ENCODE results near the gene WDFY4. TPM values are rescaled to one million over a fixed set of nuclear protein-coding genes. Genes with fewer than 3 reads are reported as not detected.

Gene WDFY4
- total RNA-seq, 1 donor from 2014 or later, result 33.8 TPM

DNA sequence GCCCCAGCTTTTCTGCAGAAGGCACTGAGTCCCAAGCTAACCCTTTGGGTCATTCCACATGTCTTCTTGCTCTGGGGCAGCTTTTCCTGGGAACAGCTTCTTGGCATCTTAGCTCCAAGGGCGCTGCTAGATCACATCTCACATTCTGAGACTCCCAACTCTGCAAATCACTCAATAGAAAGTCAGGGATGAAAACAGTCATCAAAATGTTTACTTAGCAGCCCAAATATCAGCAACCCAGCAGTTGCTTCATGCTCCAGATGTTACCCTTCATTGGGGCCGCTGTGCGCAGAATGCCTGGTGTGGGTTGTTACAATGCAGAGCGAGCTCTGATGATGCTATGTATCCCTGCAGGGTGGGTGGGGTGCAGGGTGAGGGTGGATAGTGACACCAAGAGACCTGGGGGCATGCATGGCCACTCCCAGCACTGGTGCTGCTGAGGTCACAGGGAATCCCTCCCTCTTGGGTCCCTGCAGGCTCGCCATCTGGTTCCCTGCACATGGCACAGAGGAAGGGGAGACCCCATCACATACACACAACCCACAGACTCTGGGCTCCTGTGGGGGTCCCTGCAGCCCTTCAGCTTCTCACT lies 19.0 kb downstream of the WDFY4 start:
- no peak for DNase-seq (ENCODE audit: low spot score in 2 of 2)
- H3K27me3 ChIP-seq, result no peaks in the 10 kb centered on the region
- no peaks in the 10 kb centered on the region for H3K36me3 ChIP-seq
- H3K4me1 ChIP-seq, result peaks cover 0 to 4% of the 10 kb centered on the region in 2 donors
- TF ChIP-seq, protein P1, sequence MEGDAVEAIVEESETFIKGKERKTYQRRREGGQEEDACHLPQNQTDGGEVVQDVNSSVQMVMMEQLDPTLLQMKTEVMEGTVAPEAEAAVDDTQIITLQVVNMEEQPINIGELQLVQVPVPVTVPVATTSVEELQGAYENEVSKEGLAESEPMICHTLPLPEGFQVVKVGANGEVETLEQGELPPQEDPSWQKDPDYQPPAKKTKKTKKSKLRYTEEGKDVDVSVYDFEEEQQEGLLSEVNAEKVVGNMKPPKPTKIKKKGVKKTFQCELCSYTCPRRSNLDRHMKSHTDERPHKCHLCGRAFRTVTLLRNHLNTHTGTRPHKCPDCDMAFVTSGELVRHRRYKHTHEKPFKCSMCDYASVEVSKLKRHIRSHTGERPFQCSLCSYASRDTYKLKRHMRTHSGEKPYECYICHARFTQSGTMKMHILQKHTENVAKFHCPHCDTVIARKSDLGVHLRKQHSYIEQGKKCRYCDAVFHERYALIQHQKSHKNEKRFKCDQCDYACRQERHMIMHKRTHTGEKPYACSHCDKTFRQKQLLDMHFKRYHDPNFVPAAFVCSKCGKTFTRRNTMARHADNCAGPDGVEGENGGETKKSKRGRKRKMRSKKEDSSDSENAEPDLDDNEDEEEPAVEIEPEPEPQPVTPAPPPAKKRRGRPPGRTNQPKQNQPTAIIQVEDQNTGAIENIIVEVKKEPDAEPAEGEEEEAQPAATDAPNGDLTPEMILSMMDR (IDR thresholded peaks at IDR 0.05), result no peak
- no peak overlapping the region for H3K27ac ChIP-seq
- no peak overlapping the region for H3K4me3 ChIP-seq
- intact Hi-C loops (cut with DNase I), result no loop called here
- no peaks in the 10 kb centered on the region for H3K9me3 ChIP-seq

DNA sequence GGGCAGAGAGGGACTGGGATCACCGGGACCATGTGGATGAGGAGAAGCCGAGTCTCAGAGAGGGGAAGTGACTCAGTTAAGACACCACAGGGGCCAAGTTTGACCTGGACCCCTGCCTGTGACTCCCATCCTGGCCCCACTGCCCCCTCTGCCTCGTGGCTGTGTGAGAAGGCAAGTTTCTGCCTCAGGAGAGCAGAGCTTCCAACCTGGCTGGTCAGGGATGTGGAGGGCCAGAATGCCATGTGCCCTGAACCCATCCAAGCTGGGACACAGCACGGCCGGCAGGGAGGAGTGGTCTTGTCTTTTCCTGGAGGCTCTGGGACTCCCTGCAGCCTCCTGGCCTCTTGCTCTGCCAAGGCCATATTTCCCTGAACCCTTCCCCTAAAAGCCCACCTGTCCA lies 19.5 kb downstream of the WDFY4 start:
- DNase-seq (ENCODE audit: low spot score in 2 of 2), result peak in 1 of 2 donors; percentile 46
- TF ChIP-seq, protein P1 (IDR thresholded peaks at IDR 0.05), result no peak
- H3K36me3 ChIP-seq, result no peaks in the 10 kb centered on the region
- H3K27me3 ChIP-seq, result no peaks in the 10 kb centered on the region
- no peak overlapping the region for H3K4me3 ChIP-seq
- intact Hi-C loops (cut with DNase I), result no loop called here
- peaks cover 0 to 4% of the 10 kb centered on the region in 2 donors for H3K4me1 ChIP-seq
- no peaks in the 10 kb centered on the region for H3K9me3 ChIP-seq
- H3K27ac ChIP-seq, result no peak overlapping the region

DNA sequence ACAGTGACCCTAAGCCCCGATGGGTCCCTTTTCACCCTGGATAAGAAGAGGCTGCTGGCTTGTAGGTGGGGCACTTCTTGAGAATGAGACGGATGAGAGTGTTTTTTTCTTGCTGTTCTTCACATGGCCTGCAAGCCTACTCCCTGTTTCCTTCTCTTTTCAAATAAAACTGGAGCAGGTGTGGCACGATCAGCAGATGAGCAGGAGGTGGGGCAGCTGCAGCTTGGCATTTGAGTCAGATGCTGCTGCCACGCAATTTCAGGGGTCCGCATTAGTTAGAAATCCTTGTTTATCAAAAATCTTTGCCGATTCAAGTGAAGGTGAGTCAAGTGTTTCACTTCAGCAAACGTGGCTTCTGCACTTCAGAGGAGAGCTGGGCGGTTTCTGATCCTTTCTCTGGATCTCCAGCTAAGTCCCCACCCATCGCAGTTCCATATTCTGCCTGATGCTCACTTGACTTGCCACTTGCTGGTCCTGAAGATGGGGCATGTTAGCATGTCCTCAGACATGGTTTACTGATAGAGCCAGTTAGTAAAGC lies 20.8 kb downstream of the WDFY4 start:
- peaks cover 0 to 4% of the 10 kb centered on the region in 2 donors for H3K4me1 ChIP-seq

DNA sequence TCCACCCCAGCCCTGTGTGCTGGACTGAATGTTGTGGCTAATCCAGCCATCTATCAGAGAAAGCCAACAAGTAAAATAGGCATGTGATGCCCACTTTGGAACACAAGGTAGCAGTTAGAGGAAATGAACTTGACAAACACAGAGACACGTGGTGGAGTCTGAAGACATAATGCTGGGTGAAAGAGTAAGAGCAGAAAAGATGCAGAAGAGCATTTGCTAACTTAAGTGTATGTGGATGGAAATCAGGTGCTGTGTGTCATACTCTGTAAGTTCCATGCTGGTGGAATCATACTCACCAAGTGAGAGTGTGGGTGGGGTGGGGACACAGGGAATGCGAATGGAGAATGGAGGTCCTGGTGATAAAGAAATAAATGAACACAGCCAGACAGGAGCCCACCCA lies 22.8 kb downstream of the WDFY4 start:
- TF ChIP-seq, protein P1 (IDR thresholded peaks at IDR 0.05), result no peak

More for the DNA sequence above, 20.8 kb downstream of the WDFY4 start:
- TF ChIP-seq, protein P1 (IDR thresholded peaks at IDR 0.05), result no peak
- Histone ChIP-seq H3K4me3 (no peak overlapping the region), H3K36me3 (no peaks in the 10 kb centered on the region), H3K27ac (no peak overlapping the region), H3K27me3 (no peaks in the 10 kb centered on the region), H3K9me3 (no peaks in the 10 kb centered on the region)
- intact Hi-C loops (cut with DNase I), result no loop called here
- peak in 1 of 2 donors; percentile 13 for DNase-seq (ENCODE audit: low spot score in 2 of 2)

DNA sequence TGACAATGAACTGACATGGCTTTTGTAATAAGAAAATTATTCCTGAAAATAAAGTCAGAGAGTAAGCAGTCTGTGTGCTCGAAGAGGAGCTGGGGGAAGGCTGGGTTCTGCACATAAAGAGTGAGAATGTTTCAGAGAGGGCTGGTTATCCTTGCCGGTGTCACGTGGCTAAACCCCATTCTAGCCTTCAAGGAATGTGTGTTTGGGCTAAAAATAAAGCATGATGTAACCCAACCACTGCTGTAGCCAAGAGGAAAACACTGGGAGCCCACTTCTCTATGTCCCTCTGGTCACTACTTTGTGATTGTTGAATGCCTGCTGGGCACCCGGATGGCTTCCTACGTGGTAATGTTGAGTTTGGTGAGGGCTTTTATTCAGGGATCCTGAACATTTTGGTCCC lies 23.5 kb downstream of the WDFY4 start:
- Histone ChIP-seq H3K4me3 (no peak overlapping the region), H3K27ac (no peak overlapping the region), H3K27me3 (no peaks in the 10 kb centered on the region), H3K9me3 (no peaks in the 10 kb centered on the region), H3K4me1 (peaks cover 0 to 4% of the 10 kb centered on the region in 2 donors), H3K36me3 (no peaks in the 10 kb centered on the region)
- DNase-seq (ENCODE audit: low spot score in 2 of 2), result no peak
- intact Hi-C loops (cut with DNase I), result no loop called here
- TF ChIP-seq, protein P1 (IDR thresholded peaks at IDR 0.05), result no peak

More for the DNA sequence above, 22.8 kb downstream of the WDFY4 start:
- no peak for DNase-seq (ENCODE audit: low spot score in 2 of 2)
- Histone ChIP-seq H3K9me3 (no peaks in the 10 kb centered on the region), H3K4me1 (peaks cover 0 to 4% of the 10 kb centered on the region in 2 donors), H3K27ac (no peak overlapping the region), H3K27me3 (no peaks in the 10 kb centered on the region), H3K4me3 (no peak overlapping the region), H3K36me3 (no peaks in the 10 kb centered on the region)
- intact Hi-C loops (cut with DNase I), result no loop called here
